GM18867 (cell line): Measurements from ENCODE around the gene DACT3.

Experiments used
- ATAC-seq: cut with Tn5 transposase; IDR thresholded peaks from one replicate; pipeline ENCODE4 v1.9.1; 2021; ENCODE audit warnings: mild to moderate bottlenecking, moderate library complexity; ENCODE audit not compliant: unreplicated experiment

The DACT3 gene

GRCh38 chr19:46601318-46602224, 59.4 kb downstream of the DACT3 start, which contains the start of gene CALM3:
TSS of gene CALM3 (plus strand) at chr19:46601330. CDS start at chr19:46601435, 105 bp downstream.
- no peak for ATAC-seq

GRCh38 chr19:46600384-46601317, 60.3 kb downstream of the DACT3 start:
- ATAC-seq = peak; percentile 77

- no peak for ATAC-seq
Observed at GRCh38 chr19:46599716-46600373, 61.1 kb downstream of the DACT3 start.

GRCh38 chr19:46598372-46598917, 62.5 kb downstream of the DACT3 start:
- no peak for ATAC-seq
